Measurements from ENCODE around the gene M1AP. TPM values are rescaled to one million over a fixed set of nuclear protein-coding genes. Genes with fewer than 3 reads are reported as not detected.

Gene M1AP
- total RNA-seq, 1 donor from 2014 or later, result 0.24 TPM

DNA sequence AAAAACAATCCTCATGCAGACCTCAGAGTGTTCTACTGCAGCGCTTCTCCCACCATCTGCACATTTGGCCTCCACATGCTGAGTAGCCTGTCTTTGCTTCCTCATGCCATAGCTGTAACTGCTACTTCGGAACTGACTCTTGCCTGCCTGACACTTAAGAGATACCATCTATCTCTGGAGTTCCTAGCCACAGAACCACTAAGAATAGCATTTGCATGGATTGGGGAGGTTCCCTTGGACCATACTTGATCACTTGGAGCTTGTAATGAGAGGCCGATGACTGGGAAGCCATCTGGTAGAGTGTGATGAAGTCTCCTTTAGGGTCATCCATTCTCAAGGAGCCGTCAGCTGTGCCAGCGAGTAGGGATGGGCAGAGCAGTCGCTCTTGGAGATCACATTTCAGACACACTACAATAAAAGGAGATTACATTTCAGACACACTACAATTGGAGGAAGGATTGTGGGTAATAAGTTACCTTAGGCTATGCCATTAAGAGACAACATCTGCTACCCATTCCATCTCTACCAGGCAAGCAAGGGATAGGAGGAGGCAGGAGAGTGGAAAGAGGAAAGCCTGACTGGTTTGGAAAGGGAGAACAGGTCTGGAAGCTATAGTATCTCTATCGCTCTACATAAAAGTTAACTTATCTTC is 71.8 kb downstream of the M1AP start:
- H3K4me1 Mint-ChIP-seq (ENCODE audit: unreplicated experiment), result peaks cover 16% of the 10 kb centered on the region
- H3K27me3 Mint-ChIP-seq, result peaks cover 5% of the 10 kb centered on the region
- H3K4me3 Mint-ChIP-seq, result no peak overlapping the region
- no peaks in the 10 kb centered on the region for H3K9me3 Mint-ChIP-seq
- no peaks in the 10 kb centered on the region for H3K36me3 Mint-ChIP-seq
- TF ChIP-seq CTCF (conservative IDR thresholded peaks at IDR 0.05), result no peak
- no peak for DNase-seq (ENCODE audit: extremely low spot score, unreplicated experiment)
- H3K27ac Mint-ChIP-seq, result no peak overlapping the region

GRCh38 chr2:74575320-74575719 is 72.8 kb downstream of the M1AP start:
- H3K4me1 Mint-ChIP-seq (ENCODE audit: unreplicated experiment), result peaks cover 16% of the 10 kb centered on the region
- H3K27ac Mint-ChIP-seq, result no peak overlapping the region
- no peaks in the 10 kb centered on the region for H3K36me3 Mint-ChIP-seq
- H3K9me3 Mint-ChIP-seq, result no peaks in the 10 kb centered on the region
- no peak overlapping the region for H3K4me3 Mint-ChIP-seq
- H3K27me3 Mint-ChIP-seq, result peaks cover 3% of the 10 kb centered on the region
- TF ChIP-seq CTCF (conservative IDR thresholded peaks at IDR 0.05), result no peak
- no peak for DNase-seq (ENCODE audit: extremely low spot score, unreplicated experiment)

DNA sequence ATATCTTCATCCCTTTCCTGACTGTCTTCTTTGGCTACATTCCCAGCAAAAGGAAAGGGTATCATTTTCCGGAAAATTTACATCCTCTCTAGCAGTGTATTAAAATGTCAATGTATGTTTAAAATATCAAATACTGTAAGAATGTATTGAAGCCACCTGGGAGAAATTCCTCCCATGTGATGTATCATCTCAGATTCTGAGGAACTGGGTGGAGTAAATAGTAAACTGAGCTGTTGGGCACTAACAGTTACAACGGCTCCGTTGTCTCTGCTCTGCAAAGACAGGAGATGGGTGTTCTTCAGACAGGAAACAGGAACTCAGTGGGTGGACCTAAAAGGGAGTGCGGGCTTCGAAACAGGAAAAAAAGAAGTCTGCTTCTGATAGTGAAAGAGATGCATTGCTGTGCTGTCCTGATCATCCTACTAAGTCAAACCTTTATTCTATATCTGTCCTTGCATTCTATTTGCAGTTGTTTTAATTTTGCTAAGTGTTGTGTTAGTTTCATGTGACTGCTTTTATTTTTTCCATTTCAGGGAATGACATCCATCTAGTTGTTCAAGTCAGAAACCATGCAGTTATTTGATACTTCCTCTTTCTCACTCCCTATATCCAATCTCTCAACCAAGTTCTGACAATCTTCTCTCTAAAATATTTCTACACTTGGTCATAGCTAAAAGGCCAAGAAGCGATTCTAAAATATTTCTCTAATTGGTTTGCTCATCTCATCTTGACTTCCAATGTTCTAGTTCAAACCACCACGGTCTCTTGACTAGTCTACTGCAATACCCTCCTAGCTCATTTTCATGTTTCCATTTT is 74.2 kb downstream of the M1AP start:
- H3K4me3 Mint-ChIP-seq, result no peak overlapping the region
- H3K27ac Mint-ChIP-seq, result no peak overlapping the region
- H3K4me1 Mint-ChIP-seq (ENCODE audit: unreplicated experiment), result peaks cover 16% of the 10 kb centered on the region
- H3K36me3 Mint-ChIP-seq, result no peaks in the 10 kb centered on the region
- no peak for DNase-seq (ENCODE audit: extremely low spot score, unreplicated experiment)
- H3K27me3 Mint-ChIP-seq, result peaks cover 5% of the 10 kb centered on the region
- TF ChIP-seq CTCF (conservative IDR thresholded peaks at IDR 0.05), result no peak
- H3K9me3 Mint-ChIP-seq, result no peaks in the 10 kb centered on the region

GRCh38 chr2:74572178-74572925 is 75.8 kb downstream of the M1AP start:
- Mint-ChIP-seq H3K9me3 (no peaks in the 10 kb centered on the region), H3K4me3 (no peak overlapping the region), H3K4me1 (ENCODE audit: unreplicated experiment) (peaks cover 16% of the 10 kb centered on the region), H3K36me3 (no peaks in the 10 kb centered on the region), H3K27ac (no peak overlapping the region), H3K27me3 (peaks cover 15% of the 10 kb centered on the region)
- DNase-seq (ENCODE audit: extremely low spot score, unreplicated experiment), result no peak
- TF ChIP-seq CTCF (conservative IDR thresholded peaks at IDR 0.05), result peak; percentile 21

- peaks cover 22% of the 10 kb centered on the region for H3K27me3 Mint-ChIP-seq
- no peak for DNase-seq (ENCODE audit: extremely low spot score, unreplicated experiment)
- TF ChIP-seq CTCF (conservative IDR thresholded peaks at IDR 0.05), result no peak
- no peaks in the 10 kb centered on the region for H3K36me3 Mint-ChIP-seq
- peaks cover 8% of the 10 kb centered on the region for H3K4me1 Mint-ChIP-seq (ENCODE audit: unreplicated experiment)
- H3K27ac Mint-ChIP-seq, result no peak overlapping the region
- H3K9me3 Mint-ChIP-seq, result no peaks in the 10 kb centered on the region
- no peak overlapping the region for H3K4me3 Mint-ChIP-seq
Measured at GRCh38 chr2:74571058-74571457, 77.1 kb downstream of the M1AP start.
